Measurements from ENCODE around the gene TOMM34.

The TOMM34 gene

DNA sequence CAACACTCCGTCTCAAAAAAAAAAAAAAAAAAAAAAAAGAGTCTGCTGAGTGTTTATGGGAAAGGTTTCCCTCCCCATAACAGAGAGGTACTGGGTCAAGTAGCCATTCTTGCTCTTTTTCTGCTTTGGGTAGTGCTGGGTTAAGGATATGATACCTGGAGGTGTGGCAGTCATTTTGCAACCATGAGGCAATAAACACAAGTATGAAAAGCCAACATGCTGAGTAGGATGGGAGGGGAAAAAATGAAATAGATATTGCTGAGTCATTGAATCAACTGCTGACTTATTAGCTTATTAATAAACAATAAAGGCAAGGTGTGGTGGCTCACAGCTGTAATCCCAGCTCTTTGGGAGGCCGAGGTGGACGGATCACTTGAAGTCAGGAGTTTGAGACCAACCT lies 2.3 kb upstream of the TOMM34 start:
- FAIRE-seq = no peak

DNA sequence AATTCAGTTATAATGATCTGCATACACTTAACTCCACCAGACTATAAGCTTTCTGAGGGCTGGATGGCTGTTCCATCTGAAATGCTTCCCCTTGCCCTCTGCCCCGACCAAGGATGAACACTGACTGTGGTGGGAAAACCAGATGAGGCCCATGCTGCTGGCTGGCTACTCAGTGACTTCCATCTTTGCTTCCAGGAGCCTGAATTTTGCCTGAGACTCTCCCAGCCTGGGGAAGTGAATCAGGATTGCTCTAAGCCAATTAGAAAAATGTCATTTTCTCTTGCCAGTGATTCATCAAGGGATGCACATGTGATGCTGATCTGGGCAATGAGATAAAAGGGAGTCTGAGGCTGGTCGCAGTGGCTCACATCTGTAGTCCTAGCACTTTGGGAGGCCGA lies 1.7 kb upstream of the TOMM34 start:
- FAIRE-seq = no peak

DNA sequence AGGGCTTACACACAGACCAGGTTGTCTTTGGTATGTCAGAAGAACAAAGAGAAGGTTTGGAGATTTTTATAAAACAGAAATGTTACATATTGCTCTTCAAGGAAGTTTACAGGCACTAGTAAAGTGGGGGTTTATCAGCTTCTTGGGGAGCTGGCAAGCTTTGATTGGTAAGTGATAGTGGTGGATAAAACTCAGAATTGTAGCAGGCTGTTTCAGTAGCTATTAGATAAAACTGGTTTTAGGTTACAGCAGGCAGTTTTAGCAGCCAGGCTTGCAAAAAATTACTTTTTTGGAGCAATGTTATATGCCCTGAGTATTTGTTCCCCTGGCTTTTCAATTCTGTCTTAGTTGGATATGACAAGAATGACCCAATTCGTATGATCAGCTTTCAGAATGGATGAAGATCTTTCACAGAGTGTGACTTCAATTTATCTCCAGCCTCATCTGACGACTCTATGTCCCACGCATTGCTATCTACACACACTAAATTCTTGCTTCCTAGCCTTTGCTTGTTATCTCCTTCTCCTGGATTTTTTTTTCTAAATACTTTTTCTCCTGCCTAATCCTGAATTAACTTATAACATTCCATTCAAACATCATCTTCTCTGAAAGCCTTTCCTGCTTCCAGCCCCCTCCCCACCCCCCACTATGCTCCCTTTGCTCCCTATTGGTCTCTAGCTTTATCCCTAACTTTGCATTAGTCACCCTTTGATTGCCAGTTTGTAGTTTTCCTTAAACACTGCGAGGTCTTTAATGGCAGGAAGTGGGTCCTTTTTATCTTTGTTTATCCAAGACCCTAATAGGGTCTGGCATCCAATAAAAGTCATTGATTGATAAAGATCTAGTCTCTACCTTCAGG lies 1.0 kb upstream of the TOMM34 start:
- FAIRE-seq = no peak

DNA sequence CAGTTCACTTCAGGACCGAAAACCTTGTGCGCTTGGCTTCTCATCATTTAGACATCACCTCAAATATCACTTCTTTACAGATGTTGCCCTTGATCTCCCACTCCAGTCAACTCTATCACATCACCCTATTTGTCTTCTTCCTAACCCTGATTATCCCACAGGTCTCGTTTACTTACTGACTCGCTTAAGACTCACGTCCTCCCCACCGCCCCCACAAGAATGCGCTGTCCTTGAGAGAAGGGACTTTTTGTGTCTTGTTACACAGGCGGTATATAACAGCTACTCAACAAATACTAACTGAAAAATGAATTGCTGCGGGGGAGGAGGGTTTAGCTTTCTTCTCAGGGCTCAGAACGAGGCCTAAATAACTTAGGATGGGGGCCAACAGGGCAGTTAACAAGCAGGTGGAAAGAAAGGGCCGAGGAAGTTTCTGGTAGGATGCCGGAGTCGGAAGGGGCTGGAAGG lies 527 bp downstream of the TOMM34 start:
- FAIRE-seq = no peak

DNA sequence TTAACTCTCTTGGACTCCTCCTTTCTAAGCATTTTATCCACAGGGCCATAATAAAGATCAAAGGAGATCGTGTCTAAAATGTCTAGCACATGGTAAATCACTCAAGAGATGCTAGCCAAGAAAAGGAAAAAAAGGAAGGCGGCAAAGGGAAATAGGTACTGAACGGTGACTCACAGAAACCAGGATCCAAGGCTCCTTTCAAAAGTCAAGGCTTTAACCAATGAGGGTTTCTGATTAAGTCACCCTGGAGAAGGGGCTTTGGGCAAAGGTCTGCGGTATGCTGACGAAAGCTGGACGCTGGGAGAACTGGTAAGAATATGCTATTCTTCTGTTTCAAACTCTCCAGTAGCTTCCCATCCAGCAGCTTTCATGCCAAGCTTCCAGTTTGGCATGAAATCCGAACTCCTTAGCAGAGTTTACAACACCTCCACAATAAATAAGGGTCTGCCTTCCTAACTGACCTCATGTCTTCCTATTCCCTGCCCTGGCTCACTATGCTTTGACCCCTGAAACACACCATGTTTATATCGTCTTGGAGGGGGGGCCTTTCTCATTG lies 1.0 kb downstream of the TOMM34 start:
- FAIRE-seq = no peak

DNA sequence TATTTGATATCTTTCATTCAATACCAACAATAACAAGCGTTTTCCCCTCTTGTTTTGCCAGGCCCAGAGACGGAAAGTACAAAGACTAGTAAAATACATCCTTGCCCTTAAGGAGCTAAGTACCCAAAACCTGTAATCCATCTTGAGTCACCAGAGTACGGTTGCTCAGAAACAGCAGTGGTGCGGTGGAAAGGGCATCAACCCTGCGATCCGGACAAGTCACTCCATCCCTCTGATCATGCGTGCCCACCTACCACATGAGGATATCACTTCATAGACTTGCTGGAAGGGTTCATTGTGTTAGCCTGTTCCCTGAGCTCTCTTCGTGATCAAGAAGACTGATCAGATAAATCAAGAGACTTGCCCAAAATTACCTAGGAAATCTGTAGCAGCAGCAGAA lies 1.9 kb downstream of the TOMM34 start:
- no peak for FAIRE-seq

DNA sequence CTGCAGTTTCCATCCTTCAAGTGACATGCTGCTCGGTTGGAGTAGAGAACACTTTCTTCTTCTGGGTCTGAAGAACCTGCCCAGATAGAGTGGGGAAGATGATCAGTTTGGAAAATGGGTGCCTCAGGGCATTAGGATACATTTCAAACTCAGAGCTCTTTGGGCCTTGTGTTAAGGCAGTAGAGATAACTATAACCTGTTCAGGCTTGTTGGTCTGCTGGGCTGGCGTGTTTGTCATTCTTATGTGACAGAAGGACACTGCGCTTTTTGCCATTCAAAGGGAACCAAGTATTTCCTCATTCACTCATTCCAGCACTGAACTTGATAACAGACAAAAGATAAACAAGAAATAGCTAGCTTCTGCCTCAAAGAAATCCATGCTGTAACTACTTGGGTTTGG lies 3.8 kb downstream of the TOMM34 start:
- no peak for FAIRE-seq

DNA sequence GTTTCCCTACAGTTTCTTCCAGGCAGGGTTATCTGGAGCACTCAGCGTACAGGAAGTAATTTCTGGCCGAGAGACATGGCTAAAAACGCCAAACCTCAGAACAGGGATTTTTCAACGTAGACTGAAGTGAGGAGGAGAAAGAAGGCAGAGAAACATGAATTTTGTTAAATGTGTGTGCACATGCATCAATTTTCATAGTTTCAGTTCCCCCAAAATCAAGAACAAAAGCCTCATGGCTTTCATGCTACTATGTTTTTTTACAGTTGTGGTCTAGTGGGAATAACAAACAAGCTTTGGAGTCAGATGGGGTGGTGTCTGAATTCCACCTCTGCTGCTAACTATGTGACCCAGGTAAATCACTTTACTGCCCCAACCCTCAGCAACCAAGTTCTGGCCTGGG lies 4.9 kb downstream of the TOMM34 start:
- FAIRE-seq = no peak

DNA sequence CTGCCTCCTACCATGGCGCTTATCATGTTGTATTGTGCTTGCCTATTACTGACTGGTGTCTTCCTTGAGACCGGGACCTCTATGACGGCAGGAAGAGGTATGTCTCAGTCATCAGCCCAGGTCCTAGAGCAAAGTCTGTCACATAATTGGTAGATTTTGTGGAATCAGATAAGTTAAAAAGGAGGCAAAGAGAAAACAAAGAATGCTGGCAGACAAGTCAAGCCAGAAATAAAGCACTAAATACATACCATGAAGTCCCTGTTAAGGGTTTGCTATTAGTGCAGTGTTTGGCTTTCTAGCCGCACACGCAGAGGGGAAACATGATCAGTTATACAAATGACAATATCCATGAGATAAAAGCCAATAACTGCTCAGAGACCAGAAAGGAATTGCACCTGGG lies 6.0 kb downstream of the TOMM34 start:
- no peak for FAIRE-seq

DNA sequence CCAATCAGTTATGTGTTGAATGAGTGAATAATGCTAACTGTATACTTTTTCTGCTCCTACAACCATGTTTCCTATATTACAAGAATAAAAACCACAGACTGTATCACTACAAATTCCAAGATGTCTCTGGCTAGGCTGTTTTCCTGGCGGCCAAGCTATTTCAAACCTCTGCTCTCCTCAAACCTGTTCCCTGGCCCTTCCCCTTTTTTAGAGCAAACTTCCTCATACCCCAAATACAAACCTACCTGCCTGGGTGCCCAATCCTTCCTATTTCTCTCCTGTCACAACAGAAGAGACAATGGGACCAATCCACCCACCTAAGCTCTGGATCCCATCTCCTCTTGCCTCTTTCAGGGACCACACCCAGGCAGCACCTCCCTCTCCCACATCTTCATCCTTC lies 7.5 kb downstream of the TOMM34 start:
- FAIRE-seq = no peak

DNA sequence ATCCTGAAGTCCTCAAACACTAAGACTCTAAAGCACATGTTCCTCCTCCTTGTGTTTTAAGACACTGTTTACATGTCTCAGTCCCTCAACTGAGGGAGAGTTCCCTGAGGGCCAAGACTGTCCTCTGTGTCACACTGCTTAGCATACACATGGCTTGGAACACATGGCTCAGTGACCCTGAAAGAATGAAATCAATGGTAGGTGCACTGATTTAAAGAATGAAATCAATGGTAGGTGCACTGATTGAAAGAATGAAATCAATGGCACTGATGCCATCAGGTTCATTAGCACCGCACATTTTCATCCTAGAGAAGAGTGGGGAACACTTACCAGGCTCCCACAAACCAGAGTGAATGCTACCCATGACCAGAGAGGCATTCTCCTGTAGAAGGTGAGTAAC lies 9.8 kb downstream of the TOMM34 start:
- no peak for FAIRE-seq

DNA sequence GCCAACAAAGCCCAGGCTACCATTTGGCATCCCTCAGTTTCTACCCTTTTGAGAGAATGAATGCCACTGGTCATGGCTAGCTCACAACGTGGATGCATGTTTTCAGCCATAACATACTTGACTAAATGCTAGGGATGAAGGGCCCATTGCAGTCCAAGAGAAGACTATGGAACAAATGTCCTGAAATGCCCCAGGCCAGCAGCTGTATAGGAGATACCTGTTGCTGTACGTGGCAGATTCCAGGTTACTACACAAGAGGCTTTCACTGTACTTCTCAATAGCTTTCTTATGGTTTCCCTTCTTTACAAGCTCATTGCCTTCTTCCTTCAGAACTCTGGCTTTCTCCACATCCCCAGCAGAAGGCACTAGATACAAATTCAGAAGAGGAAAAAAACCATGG lies 11.7 kb downstream of the TOMM34 start:
- no peak for FAIRE-seq

DNA sequence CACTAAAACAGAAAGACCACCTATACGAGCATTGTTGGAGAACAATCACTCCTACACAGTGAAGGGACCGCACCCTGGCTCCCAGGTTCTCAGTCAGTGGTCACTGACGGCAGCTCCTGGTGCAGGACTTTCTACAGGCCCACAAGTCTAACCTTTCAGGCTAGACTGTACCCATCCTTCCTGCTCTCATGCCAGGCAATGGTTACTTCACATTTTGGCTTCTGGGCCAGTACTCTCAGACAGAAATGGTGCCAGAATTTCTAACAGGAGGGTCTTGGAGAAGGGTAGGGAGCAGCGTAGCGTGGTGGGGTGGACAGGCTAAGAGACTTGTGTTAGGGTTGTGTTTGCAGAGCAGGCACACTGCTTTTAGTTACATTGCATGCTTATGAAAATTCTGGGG lies 12.1 kb downstream of the TOMM34 start:
- no peak for FAIRE-seq

DNA sequence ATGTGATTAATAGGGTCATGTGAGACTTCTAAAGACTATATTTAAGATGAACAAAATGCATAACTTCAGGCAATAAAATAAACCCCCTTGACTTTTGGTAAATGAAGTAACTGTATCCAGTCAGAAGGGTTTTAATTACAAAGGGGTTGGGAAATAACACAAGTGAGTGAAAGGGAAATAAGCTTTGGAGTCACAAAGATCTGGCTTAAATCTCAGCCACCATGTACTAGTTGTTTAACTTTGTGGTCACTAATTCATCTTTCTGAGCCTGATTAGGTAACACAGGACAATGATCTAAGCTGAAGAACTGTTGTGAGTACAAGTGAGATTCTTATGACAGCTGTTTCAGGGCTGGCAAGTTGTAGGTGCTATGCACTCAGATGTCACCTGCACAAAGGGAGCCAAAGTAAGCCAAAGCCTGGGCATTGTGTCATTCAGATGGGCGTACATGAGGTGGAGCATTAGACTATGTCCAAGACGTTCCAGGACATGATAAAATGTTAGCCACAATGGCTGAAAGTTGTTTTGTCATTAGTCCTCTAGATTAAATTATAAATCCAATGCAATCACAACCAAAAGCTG lies 13.8 kb downstream of the TOMM34 start:
- no peak for FAIRE-seq

DNA sequence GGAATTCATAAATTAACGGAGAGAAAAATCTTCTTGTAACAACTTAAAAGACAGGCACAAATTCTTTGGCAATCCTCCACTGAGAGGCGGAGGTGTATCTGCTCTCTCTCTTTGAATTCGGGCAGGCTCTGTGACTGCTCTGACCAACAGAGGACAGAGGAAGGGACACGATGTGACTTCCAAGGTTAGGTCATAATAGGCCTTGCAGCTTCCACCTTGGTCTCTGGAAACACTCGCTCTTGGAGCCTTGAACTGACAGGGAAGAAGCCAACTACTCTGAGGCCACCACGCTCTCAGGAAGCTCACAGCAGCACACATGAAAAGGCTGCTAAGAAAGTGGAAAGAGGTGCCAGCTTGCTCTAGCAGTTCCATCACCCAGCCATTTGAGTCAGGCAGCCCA lies 14.9 kb downstream of the TOMM34 start:
- FAIRE-seq = no peak

DNA sequence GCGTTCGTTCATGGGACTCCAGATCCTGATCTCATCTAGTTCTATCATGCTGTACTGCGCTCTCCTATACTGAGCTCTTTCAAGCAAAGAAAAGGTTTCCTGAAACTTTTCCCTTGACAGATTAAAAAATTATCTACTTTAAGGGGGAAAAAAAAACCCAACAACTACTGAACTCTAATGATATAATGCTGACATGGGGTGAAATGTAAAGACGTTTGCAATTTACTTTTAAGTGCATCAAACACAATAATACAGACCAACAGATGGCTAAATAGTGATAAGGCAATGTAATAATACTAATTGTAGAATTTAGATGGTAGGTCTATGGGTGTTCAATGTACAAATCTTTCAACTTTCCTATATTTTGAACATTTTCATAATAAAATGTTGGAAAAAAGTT lies 16.4 kb downstream of the TOMM34 start:
- no peak for FAIRE-seq

DNA sequence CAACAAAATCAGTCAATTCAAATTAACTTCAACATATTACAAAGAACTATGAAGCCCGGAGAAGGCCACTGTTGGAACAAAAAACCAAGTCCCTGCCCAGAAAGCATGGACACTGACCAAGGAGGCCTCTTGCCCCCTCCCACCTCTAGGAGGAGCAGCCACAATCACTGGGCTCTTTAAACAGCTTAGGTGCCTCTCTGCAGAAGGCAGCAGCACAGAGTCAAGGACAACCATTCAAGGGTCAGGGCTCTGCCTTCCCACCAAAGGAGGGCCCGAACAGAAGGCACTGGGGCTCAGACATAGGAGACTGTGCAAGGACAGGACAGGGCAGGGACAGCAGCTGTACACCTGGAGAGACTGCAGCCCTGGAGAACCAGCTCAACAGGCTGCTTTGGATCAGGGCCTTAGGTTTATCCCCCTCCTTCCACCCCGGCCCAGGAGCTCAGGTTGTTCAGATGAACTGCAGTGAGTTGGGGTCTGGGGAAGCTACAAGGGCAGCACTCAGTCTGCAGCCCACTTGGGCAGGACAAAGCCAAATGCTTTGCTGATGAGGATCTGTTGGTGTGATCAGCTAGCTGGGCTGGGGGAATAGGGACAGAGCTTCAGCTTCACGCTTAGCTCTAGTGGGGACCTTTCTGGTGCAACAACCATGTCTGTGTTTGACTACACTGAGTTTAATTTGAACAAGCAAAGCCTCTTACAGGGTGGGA lies 17.8 kb downstream of the TOMM34 start:
- FAIRE-seq = no peak

DNA sequence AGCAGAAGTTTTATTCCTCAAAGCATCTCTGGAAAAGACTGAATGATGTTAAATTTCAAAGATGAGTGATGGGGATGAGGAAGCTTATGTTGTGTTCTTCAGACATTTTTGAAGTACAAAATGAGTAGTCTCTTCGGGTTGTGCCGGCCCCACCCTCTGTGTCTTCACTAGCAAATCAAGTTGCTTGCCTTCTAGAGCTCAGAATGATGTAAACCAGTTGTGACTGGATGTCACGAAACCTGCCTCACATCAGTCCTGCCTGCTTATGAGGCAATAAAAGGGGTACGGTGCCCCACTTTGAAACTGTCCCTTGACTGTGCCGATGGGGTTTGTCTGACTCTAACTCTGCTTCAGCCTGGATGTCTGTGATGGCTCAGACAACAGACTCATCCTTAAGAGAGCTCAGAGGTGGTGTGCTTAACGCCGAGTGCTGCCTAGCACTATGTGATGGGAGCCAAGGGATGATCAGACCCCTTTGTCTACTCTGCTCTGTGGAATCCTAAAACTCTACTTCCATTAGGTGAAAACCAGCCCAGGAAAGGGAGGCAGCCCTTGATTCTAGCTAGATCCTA lies 19.0 kb downstream of the TOMM34 start:
- no peak for FAIRE-seq

DNA sequence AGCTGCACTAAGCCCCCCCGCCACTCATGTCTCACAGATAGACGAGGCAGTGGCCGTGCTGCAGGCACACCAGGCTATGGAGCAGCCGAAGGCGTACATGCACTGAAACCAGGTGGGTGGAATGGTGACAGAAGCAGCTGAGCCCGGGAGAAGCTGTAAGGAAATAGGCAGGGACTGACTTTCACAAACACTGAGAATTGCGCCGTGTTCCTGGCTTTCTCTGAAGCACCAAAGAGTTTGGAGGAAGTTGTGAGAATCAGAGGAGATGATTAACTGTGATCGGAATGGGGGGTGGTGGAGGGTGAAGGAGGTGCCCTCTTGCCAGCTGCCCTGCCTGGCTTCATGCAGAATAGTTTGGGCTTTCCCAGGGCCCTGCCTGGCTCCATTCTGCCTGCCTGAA lies 21.6 kb downstream of the TOMM34 start:
- no peak for FAIRE-seq

DNA sequence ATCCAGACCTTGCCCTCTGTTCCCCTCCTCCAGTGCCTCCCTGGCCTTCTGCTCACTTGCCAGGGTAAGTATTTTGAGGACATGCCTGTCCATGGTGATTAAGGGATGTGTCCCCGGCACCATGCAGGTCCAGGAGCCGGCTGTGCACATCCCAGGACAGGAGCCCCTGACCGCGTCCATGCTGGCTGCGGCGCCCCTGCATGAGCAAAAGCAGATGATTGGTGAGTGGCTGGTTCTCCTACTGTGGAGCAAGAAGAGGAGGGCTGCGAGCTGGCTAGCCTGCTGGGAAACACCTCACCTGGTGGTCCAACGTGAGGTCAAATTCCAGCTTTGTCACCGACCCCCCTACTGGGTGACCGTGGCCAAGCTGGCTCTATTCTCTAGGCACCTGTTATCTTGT lies 23.7 kb downstream of the TOMM34 start:
- no peak for FAIRE-seq

DNA sequence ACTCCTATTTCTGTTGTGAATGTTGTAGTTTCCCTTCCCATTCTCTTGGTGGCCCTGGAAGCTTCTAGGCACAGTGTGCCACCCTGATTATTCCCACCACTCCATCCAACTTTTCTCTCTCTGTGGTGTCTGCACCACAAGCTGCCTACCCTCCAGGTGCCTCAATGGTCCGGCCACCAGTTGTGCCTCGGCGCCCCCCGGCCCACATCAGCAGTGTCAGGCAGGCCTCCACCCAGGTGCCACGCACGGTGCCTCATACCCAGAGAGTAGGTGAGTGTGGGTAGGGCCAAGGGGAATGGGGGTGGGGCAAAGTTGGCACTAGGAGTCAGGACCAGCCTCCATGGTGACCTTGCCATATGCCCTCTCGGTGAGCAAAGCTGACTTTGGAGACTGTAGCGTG lies 27.3 kb downstream of the TOMM34 start:
- FAIRE-seq = no peak

DNA sequence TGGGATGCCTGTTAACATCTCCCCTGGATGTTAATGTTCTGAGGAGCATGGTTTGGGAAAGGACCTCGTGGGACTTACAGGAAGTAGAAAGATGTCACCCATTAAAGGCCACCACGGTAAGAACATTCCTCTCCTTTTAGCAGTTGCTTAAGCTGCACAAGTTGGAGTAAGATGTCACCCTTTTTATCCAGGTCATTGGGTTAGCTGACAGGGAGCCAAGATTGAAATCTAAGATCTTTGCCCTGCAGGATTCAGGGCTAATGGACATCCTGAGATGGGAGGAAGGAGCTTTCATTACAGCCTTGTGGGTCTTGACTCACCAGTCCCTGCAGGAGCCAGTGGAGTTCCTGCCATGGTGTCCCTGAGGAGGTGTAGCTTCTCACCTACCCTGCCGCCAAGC lies 28.3 kb downstream of the TOMM34 start:
- FAIRE-seq = no peak

DNA sequence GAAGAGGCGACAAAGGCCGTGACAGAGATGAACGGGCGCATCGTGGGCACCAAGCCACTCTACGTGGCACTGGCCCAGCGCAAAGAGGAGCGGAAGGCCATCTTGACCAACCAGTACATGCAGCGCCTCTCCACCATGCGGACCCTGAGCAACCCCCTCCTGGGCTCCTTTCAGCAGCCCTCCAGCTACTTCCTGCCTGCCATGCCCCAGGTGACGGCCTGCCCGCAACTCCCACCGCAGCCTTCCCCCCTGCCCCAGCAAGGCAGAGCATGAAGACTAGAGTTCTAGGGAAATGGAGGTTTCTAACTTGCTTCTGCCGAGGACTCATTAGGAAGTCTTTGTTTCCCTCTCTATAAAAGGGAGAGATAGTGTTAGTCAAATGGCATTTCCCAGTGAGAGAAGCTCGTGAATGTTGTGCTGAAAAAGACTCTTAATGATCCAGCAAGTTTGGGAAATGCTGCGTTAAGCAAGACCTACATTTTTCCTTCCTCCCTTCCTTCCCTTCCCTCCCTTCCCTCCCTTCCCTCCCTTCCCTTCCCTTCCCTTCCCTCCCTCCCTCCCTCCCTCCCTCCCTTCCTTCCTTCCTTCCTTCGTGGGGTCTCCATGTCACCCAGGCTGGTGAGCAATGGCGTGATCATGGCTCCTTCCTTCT lies 29.6 kb downstream of the TOMM34 start:
- no peak for FAIRE-seq
